Chondrocyte (in vitro differentiated cells): Measurements from ENCODE around the gene DNMT1. TPM values are rescaled to one million over a fixed set of nuclear protein-coding genes. Genes with fewer than 3 reads are reported as not detected.

Experiments used
- DNase-seq: peaks from one replicate; pipeline ENCODE4 v3.0.0; 2021; ENCODE audit warnings: mixed read lengths, low spot score
- H3K27ac Mint-ChIP-seq: one replicate; pipeline ENCODE4 v1.8.0; 2021; ENCODE audit warnings: mild to moderate bottlenecking, moderate library complexity, mixed read lengths; ENCODE audit not compliant: unreplicated experiment
- H3K27me3 Mint-ChIP-seq: 2 replicates; pipeline ENCODE4 v1.8.0; 2021; ENCODE audit warnings: low read depth, mixed read lengths
- H3K36me3 Mint-ChIP-seq: 2 replicates; pipeline ENCODE4 v1.8.0; 2021; ENCODE audit warnings: low read depth, mixed read lengths
- H3K4me1 Mint-ChIP-seq: 2 replicates; pipeline ENCODE4 v1.8.0; 2021; ENCODE audit warnings: low read depth, mild to moderate bottlenecking, mixed read lengths
- H3K4me3 Mint-ChIP-seq: one replicate; pipeline ENCODE4 v1.8.0; 2021; ENCODE audit warnings: mild to moderate bottlenecking, moderate library complexity, mixed read lengths; ENCODE audit not compliant: unreplicated experiment
- H3K9me3 Mint-ChIP-seq: 2 replicates; pipeline ENCODE4 v1.8.0; 2021; ENCODE audit warnings: low read depth, mixed read lengths
- CTCF ChIP-seq: fragments of 200-600 bp; sonication (generic); IDR thresholded peaks from 2 replicates; pipeline ENCODE4 v1.5.0; 2021; ENCODE audit warnings: antibody characterized with exemption, mild to moderate bottlenecking, moderate library complexity
- total RNA-seq: library from RNA; stranded (reverse); gene quantifications from 3 replicates; pipeline ENCODE4 v1.2.1, GENCODE V29; 2021

The DNMT1 gene
- total RNA-seq, 1 donor from 2014 or later, result 47.8 TPM

- DNase-seq, result no peak
- Mint-ChIP-seq H3K27me3 (no peaks in the 10 kb centered on the region), H3K4me3 (no peak overlapping the region), H3K4me1 (peaks cover 22% of the 10 kb centered on the region), H3K9me3 (no peaks in the 10 kb centered on the region), H3K36me3 (peaks cover 11% of the 10 kb centered on the region), H3K27ac (peak overlapping the region; percentile 41)
- no peak for TF ChIP-seq CTCF
These were observed 79.9 kb downstream of the DNMT1 start for GRCh38 chr19:10114651-10115391.

- no peaks in the 10 kb centered on the region for H3K9me3 Mint-ChIP-seq
- DNase-seq, result no peak
- peaks cover 16% of the 10 kb centered on the region for H3K36me3 Mint-ChIP-seq
- no peak for TF ChIP-seq CTCF
- no peak overlapping the region for H3K4me3 Mint-ChIP-seq
- H3K27ac Mint-ChIP-seq, result peak overlapping the region; percentile 41
- H3K27me3 Mint-ChIP-seq, result no peaks in the 10 kb centered on the region
- peaks cover 17% of the 10 kb centered on the region for H3K4me1 Mint-ChIP-seq
These were observed 80.6 kb downstream of the DNMT1 start for GRCh38 chr19:10113964-10114650.

GRCh38 chr19:10113592-10113963 lies 81.2 kb downstream of the DNMT1 start:
- TF ChIP-seq CTCF, result no peak
- no peak for DNase-seq
- Mint-ChIP-seq H3K9me3 (no peaks in the 10 kb centered on the region), H3K4me3 (no peak overlapping the region), H3K27me3 (no peaks in the 10 kb centered on the region), H3K36me3 (peaks cover 16% of the 10 kb centered on the region), H3K27ac (no peak overlapping the region), H3K4me1 (peaks cover 11% of the 10 kb centered on the region)

GRCh38 chr19:10112895-10113591 lies 81.7 kb downstream of the DNMT1 start:
- TF ChIP-seq CTCF, result peak; percentile 81
- Mint-ChIP-seq H3K4me3 (no peak overlapping the region), H3K27me3 (no peaks in the 10 kb centered on the region), H3K9me3 (no peaks in the 10 kb centered on the region), H3K4me1 (peaks cover 10% of the 10 kb centered on the region), H3K27ac (peak overlapping the region; percentile 78), H3K36me3 (peaks cover 16% of the 10 kb centered on the region)
- DNase-seq, result no peak

GRCh38 chr19:10112037-10112761 lies 82.6 kb downstream of the DNMT1 start:
- peak overlapping the region; percentile 78 for H3K27ac Mint-ChIP-seq
- no peak for TF ChIP-seq CTCF
- no peaks in the 10 kb centered on the region for H3K27me3 Mint-ChIP-seq
- no peak for DNase-seq
- peaks cover 14% of the 10 kb centered on the region for H3K36me3 Mint-ChIP-seq
- H3K4me3 Mint-ChIP-seq, result no peak overlapping the region
- H3K9me3 Mint-ChIP-seq, result no peaks in the 10 kb centered on the region
- H3K4me1 Mint-ChIP-seq, result peaks cover 15% of the 10 kb centered on the region
